Activated B cell treated with CpG ODN at 0.5 μM for 24 hours (primary cell): Measurements from ENCODE around the gene WDR62. TPM values are rescaled to one million over a fixed set of nuclear protein-coding genes. Genes with fewer than 3 reads are reported as not detected.
A peak's percentile ranks its signal among the peaks of the same experiment; 100 is the strongest.

Experiments
- ATAC-seq: fragments of 200-7000 bp; cut with Tn5 transposase; one replicate; pipeline ENCODE4 v1.10.0; 2021; ENCODE audit warnings: low read depth, mild to moderate bottlenecking, moderate library complexity
- CTCF ChIA-PET: fragments of 350-600 bp; sonication (Branson Sonifier 250); formaldehyde crosslinking; loops from one replicate; lab custom pipeline; 2021; ENCODE audit warnings: antibody characterized with exemption; lab: Charles Lee
- POLR2A ChIA-PET: fragments of 350-600 bp; sonication (Branson Sonifier 250); formaldehyde crosslinking; loops from one replicate; lab custom pipeline; 2021; ENCODE audit warnings: antibody characterized with exemption; lab: Charles Lee
- DNase-seq: peaks from one replicate; pipeline ENCODE4 v3.0.0; 2022
- H3K27ac Mint-ChIP-seq: one replicate; pipeline ENCODE4 v1.8.0; 2020; ENCODE audit warnings: mixed read lengths
- H3K27me3 Mint-ChIP-seq: one replicate; pipeline ENCODE4 v1.8.0; 2021; ENCODE audit warnings: mixed read lengths
- H3K36me3 Mint-ChIP-seq: one replicate; pipeline ENCODE4 v1.8.0; 2021; ENCODE audit warnings: low read depth, mixed read lengths
- H3K4me1 Mint-ChIP-seq: one replicate; pipeline ENCODE4 v1.8.0; 2021; ENCODE audit warnings: mixed read lengths
- H3K4me3 Mint-ChIP-seq: one replicate; pipeline ENCODE4 v1.8.0; 2020; ENCODE audit warnings: mild to moderate bottlenecking, mixed read lengths
- H3K9me3 Mint-ChIP-seq: one replicate; pipeline ENCODE4 v1.8.0; 2020; ENCODE audit warnings: mixed read lengths
- intact Hi-C: fragments of 100-400 bp; cut with micrococcal nuclease; formaldehyde crosslinking; loops from one replicate; pipeline ENCODE4 v1.15.1; 2024
- total RNA-seq: library from RNA; stranded (reverse); gene quantifications from 2 replicates; pipeline ENCODE4 v1.2.3, GENCODE V29; 2022
- TF ChIP-seq, protein P1 (sequence below): fragments of 200-600 bp; IDR thresholded peaks from one replicate; pipeline ENCODE4 v1.8.0; 2022; ENCODE audit warnings: antibody characterized with exemption, mild to moderate bottlenecking

WDR62 gene
- total RNA-seq, 1 donor from 2014 or later = 3.3 TPM

DNA sequence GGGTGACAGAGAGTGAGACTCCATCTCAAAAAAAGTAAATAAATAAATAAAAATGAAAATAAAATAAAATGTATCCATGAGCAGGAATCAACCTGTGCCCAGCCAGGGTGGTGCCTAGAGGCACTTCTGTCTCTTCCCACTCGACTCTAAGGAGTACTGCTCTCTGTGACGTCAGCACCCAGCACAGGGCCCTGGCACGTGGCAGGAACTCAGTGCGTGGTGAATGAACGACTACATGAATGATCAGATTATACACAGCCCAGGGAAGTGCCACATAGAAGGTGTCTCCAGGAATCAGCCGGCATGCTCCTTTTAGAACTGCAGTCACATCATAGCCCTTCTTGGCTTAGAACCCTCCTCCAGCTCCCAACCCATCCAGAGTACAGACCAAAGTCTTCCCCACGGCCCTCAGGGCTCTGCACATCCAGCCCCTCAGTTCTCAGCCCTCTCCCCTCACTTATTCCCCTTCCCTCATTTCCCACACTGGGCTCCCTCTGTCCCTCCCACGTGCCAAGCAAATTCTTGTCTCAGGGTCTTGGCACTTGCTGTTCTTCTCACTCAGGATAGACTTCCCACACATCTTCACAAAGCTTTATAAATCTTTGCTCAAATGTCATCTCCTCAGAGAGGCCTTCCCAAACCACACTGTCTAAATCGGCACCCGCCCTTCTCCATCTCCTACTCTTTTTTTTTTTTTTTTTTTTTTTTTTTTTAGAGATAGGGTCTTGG lies 26.2 kb upstream of the WDR62 start:
- Mint-ChIP-seq H3K27me3 (peaks cover 1% of the 10 kb centered on the region), H3K4me3 (no peak overlapping the region), H3K36me3 (peaks cover 6% of the 10 kb centered on the region), H3K27ac (no peak overlapping the region), H3K4me1 (peaks cover 9% of the 10 kb centered on the region), H3K9me3 (no peaks in the 10 kb centered on the region)
- intact Hi-C loops = no loop called here
- ATAC-seq (no peak), DNase-seq (no peak)
- CTCF ChIA-PET = no interaction called here
- POLR2A ChIA-PET = interaction anchor here (0.7 kb wide), 1 partner anchor 254 kb away, joined by 4 read pairs; no protein-coding TSS in a partner anchor
- TF ChIP-seq, protein P1, sequence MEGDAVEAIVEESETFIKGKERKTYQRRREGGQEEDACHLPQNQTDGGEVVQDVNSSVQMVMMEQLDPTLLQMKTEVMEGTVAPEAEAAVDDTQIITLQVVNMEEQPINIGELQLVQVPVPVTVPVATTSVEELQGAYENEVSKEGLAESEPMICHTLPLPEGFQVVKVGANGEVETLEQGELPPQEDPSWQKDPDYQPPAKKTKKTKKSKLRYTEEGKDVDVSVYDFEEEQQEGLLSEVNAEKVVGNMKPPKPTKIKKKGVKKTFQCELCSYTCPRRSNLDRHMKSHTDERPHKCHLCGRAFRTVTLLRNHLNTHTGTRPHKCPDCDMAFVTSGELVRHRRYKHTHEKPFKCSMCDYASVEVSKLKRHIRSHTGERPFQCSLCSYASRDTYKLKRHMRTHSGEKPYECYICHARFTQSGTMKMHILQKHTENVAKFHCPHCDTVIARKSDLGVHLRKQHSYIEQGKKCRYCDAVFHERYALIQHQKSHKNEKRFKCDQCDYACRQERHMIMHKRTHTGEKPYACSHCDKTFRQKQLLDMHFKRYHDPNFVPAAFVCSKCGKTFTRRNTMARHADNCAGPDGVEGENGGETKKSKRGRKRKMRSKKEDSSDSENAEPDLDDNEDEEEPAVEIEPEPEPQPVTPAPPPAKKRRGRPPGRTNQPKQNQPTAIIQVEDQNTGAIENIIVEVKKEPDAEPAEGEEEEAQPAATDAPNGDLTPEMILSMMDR = no peak

DNA sequence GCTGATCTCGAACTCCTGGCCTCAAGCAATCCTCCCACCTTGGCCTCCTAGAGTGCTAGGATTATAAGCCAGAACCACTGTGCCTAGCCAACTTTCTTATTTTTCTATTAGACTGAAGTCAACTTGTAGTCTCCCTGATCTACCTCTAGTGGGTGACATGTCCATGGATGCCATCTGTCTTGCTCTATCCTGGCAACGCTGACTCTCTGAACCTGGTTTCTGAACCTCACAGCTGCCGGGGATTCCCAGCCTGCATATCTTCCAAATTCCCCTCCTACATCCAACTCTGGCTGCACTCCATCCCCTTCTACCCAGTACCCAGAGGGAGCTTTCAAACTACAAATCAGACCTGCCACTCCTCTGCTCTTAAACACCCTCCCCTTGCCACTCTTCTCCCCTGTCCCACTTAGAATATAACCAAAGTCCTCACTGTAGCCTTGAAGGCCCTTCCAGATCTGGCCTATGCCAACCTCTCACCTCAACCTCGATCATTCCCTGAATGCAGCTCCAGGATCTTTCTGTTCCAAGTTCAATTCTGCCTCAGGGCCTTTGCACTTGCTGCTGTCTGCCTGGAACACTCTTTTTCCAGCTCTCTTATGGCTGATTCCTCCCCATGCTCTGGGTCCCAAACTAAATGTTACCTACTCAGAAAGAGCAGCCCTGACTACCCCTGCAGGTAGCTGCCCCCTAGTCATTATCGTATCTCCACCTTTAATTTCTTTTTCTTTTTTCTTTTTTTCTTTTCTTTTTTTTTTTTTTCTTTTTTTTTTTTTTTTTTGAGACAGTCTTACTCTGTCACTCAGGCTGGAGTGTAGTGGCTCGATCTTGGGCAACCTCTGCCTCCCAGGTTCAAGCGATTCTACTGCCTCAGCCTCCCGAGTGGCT lies 24.2 kb upstream of the WDR62 start:
- no peak for DNase-seq
- POLR2A ChIA-PET = interaction anchor here (0.7 kb wide), 1 partner anchor 90 kb away, joined by 9 read pairs; no protein-coding TSS in a partner anchor
- no peak for ATAC-seq
- Mint-ChIP-seq H3K4me1 (peaks cover 9% of the 10 kb centered on the region), H3K9me3 (no peaks in the 10 kb centered on the region), H3K4me3 (no peak overlapping the region), H3K36me3 (peaks cover 8% of the 10 kb centered on the region), H3K27me3 (peaks cover 1% of the 10 kb centered on the region), H3K27ac (no peak overlapping the region)
- TF ChIP-seq, protein P1 = no peak
- CTCF ChIA-PET = no interaction called here
- intact Hi-C loops = no loop called here

DNA sequence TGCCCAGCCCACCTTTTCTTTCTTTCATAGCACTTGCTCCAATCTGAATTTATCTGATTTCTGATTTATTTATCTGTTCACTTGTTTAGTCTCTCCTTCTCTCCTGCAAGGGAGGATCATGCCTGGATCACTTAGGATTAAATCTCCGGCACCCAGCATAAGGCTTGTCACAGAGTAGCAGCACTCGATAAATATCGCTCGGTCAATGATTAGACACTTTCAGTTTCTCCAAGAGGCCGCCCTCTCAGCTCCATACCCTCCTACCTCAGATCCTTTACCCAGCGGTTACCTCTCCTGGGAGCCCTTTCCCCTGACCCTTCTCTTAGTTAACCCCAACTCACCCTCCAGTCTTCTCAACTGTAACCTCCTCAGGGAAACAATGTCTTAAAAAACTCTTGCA lies 23.4 kb upstream of the WDR62 start:
- TF ChIP-seq, protein P1 = no peak
- no peak for ATAC-seq
- H3K4me1 Mint-ChIP-seq = peaks cover 9% of the 10 kb centered on the region
- H3K4me3 Mint-ChIP-seq = no peak overlapping the region
- intact Hi-C loops = no loop called here
- ChIA-PET CTCF (no interaction called here), POLR2A (no interaction called here)
- no peak overlapping the region for H3K27ac Mint-ChIP-seq
- peaks cover 1% of the 10 kb centered on the region for H3K27me3 Mint-ChIP-seq
- DNase-seq = no peak
- H3K9me3 Mint-ChIP-seq = no peaks in the 10 kb centered on the region
- peaks cover 8% of the 10 kb centered on the region for H3K36me3 Mint-ChIP-seq

DNA sequence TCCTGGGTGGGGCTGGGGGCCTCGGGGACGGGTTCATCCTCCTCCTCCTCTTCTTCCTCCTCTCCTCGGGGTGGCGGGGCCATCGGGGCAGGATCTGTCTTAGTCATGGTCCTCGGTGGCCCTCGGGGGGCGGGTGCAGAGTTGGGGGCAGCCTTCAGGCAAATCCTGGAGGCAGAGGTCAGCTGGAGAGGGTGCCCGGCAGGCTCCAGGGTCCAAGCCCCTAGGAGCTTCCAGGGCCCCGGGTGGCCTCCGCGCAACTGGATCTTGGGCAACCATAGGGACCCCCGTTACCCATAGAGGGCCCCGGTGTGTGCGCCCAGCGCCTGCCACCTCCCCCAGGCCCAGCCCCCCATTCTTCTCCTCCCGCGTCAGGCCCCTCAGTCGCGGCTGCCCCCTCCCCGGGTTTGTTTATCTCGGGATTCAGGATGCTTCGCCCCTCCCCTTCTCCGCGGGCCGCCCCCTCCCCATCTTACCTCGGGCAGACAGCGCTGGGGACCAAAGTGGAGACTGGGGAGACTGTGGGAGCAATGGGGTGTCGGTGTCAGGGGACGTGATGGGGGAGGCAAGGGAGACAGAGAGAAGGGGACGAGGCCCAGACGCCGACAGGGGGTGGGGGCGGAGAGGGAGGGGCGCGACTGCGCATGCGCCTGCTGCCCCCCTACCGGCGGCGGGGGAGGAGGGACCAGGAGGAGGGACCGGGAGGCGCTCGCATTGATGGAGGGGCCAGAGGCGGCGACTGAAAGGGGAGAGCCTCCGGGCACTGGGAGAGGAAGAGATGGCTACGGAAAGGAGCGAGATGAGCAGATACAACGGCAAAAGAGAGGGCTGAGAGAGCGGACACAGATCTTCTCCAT lies 22.2 kb upstream of the WDR62 start, which contains the start of gene CLIP3:
Gene CLIP3, minus strand, starts transcription at position 623 of the 854 bp plus-strand sequence. Its CDS starts 516 bp downstream, at position 107.
- ATAC-seq (peak; percentile 10), DNase-seq (no peak)
- Mint-ChIP-seq H3K36me3 (peaks cover 8% of the 10 kb centered on the region), H3K27me3 (peaks cover 1% of the 10 kb centered on the region), H3K9me3 (no peaks in the 10 kb centered on the region), H3K27ac (no peak within 1 kb of the TSS), H3K4me1 (peaks cover 12% of the 10 kb centered on the region), H3K4me3 (peak within 1 kb of the TSS; percentile 28)
- TF ChIP-seq, protein P1 = no peak
- intact Hi-C loops = no loop called here
- ChIA-PET CTCF (no interaction called here), POLR2A (no interaction called here)
